ENCODE measurements around the gene TTLL3. TPM values are rescaled to one million over a fixed set of nuclear protein-coding genes. Genes with fewer than 3 reads are reported as not detected.
"Not testable (repeated sequence)": the region's sequence is repeated elsewhere in the genome, so short reads cannot be mapped to it uniquely, and the experiment has no call there.

Gene TTLL3
- total RNA-seq, 1 donor from 2014 or later = 113 TPM

GRCh38 chr3:9826815-9827573 is 16.9 kb downstream of the TTLL3 start:
- intact Hi-C loops (cut with DNase I) = no loop called here
- DNase-seq (ENCODE audit: low spot score) = no peak
- no peak for ATAC-seq

- no peak for DNase-seq (ENCODE audit: low spot score)
- no peak for ATAC-seq
- intact Hi-C loops (cut with DNase I) = no loop called here
Measured at GRCh38 chr3:9828801-9829755, 19.0 kb downstream of the TTLL3 start.

GRCh38 chr3:9831253-9831652 is 21.2 kb downstream of the TTLL3 start:
- DNase-seq (ENCODE audit: low spot score) (no peak), ATAC-seq (no peak)
- intact Hi-C loops (cut with DNase I) = no loop called here

GRCh38 chr3:9833078-9833477 is 23.0 kb downstream of the TTLL3 start:
- intact Hi-C loops (cut with DNase I) = no loop called here
- ATAC-seq (no peak), DNase-seq (ENCODE audit: low spot score) (no peak)

GRCh38 chr3:9834520-9835380 is 24.7 kb downstream of the TTLL3 start:
- intact Hi-C loops (cut with DNase I) = no loop called here
- DNase-seq (ENCODE audit: low spot score) (no peak), ATAC-seq (peak; percentile 16)

GRCh38 chr3:9837701-9838582 is 27.9 kb downstream of the TTLL3 start:
- DNase-seq (ENCODE audit: low spot score) (no peak), ATAC-seq (no peak)
- intact Hi-C loops (cut with DNase I) = loop anchor here (2.0 kb wide), 1 partner anchor 39 kb away; no protein-coding TSS in a partner anchor

- ATAC-seq (no peak), DNase-seq (ENCODE audit: low spot score) (no peak)
- intact Hi-C loops (cut with DNase I) = loop anchor here (2.0 kb wide), 1 partner anchor 38 kb away; no protein-coding TSS in a partner anchor
Measured at GRCh38 chr3:9838856-9839255, 28.8 kb downstream of the TTLL3 start.

- intact Hi-C loops (cut with DNase I) = loop anchor here (10.0 kb wide), 1 partner anchor 74 kb away; the partner anchor contains the start of gene IL17RC
- ATAC-seq (no peak), DNase-seq (ENCODE audit: low spot score) (no peak)
Measured at GRCh38 chr3:9841015-9841414, 31.0 kb downstream of the TTLL3 start.

GRCh38 chr3:9843715-9844438 is 33.8 kb downstream of the TTLL3 start, which contains the start of gene RPUSD3:
Gene RPUSD3 (minus strand): TSS chr3:9844008. CDS start chr3:9843990, 18 bp downstream.
- ATAC-seq = peak; percentile 100
- peak; percentile 99 for DNase-seq (ENCODE audit: low spot score)
- intact Hi-C loops (cut with DNase I) = loop anchor here (10.0 kb wide), 1 partner anchor 71 kb away; the partner anchor contains the start of gene IL17RC

GRCh38 chr3:9846231-9846630 is 36.2 kb downstream of the TTLL3 start:
- intact Hi-C loops (cut with DNase I) = loop anchor here (10.0 kb wide), 1 partner anchor 69 kb away; the partner anchor contains the start of gene IL17RC
- ATAC-seq (no peak), DNase-seq (ENCODE audit: low spot score) (no peak)

GRCh38 chr3:9846931-9847488 is 36.9 kb downstream of the TTLL3 start:
- intact Hi-C loops (cut with DNase I) = loop anchor here (10.0 kb wide), 1 partner anchor 68 kb away; the partner anchor contains the start of gene IL17RC
- ATAC-seq = no peak
- DNase-seq (ENCODE audit: low spot score) = no peak

- intact Hi-C loops (cut with DNase I) = loop anchor here (10.0 kb wide), 1 partner anchor 67 kb away; the partner anchor contains the start of gene IL17RC
- DNase-seq (ENCODE audit: low spot score); ATAC-seq: not testable (repeated sequence)
Measured at GRCh38 chr3:9847870-9848269, 37.8 kb downstream of the TTLL3 start.

GRCh38 chr3:9848860-9849259 is 38.8 kb downstream of the TTLL3 start:
- not testable (repeated sequence) for DNase-seq (ENCODE audit: low spot score); ATAC-seq
- intact Hi-C loops (cut with DNase I) = loop anchor here (10.0 kb wide), 1 partner anchor 66 kb away; the partner anchor contains the start of gene IL17RC

GRCh38 chr3:9851383-9851782 is 41.3 kb downstream of the TTLL3 start:
- DNase-seq (ENCODE audit: low spot score); ATAC-seq; intact Hi-C loops (cut with DNase I): not testable (repeated sequence)

GRCh38 chr3:9851926-9852325 is 41.9 kb downstream of the TTLL3 start:
- intact Hi-C loops (cut with DNase I); ATAC-seq: not testable (repeated sequence)

GRCh38 chr3:9852528-9852927 is 42.5 kb downstream of the TTLL3 start:
- ATAC-seq = no peak
- DNase-seq (ENCODE audit: low spot score) = no peak
- intact Hi-C loops (cut with DNase I) = no loop called here

More at GRCh38 chr3:9851926-9852325, 41.9 kb downstream of the TTLL3 start:
- DNase-seq (ENCODE audit: low spot score) = not testable (repeated sequence)

All from sciatic nerve (tissue), 2 donors.